A549 treated with Hydrocortisone at 1 μM for 4 hours (cell line): ENCODE measurements around the gene MNX1. TPM values are rescaled to one million over a fixed set of nuclear protein-coding genes. Genes with fewer than 3 reads are reported as not detected.

Experiments
- total RNA-seq: library from RNA; stranded (reverse); fragments of 200-300 nt; extraction: Qiagen RNA extraction; gene quantifications from 5 replicates; pipeline ENCODE4 v1.2.3, GENCODE V29; 2022

MNX1 gene
- 4.1 to 4.8 TPM (median 4.6 TPM) in 5 replicates for total RNA-seq

GRCh38 chr7:157010588-157011332, at the start of gene MNX1:
Gene MNX1, minus strand, starts transcription at chr7:157010663. Its CDS starts 313 bp downstream, at chr7:157010350.

Other genes with a start within 250 kb of the MNX1 start
- 25.3 to 36.2 TPM (median 32.1 TPM) in 5 replicates for gene LMBR1, start 117.5 kb downstream of the MNX1 start, total RNA-seq
- gene NOM1, start 61.0 kb downstream of the MNX1 start, total RNA-seq: 17.3 to 20.8 TPM (median 19.5 TPM) in 5 replicates
- 58.3 to 86.1 TPM (median 65.3 TPM) in 5 replicates for gene UBE3C, start 128.3 kb upstream of the MNX1 start, total RNA-seq